K562 (cell line): ENCODE results near the gene ARRB2. TPM values are rescaled to one million over a fixed set of nuclear protein-coding genes. Genes with fewer than 3 reads are reported as not detected.

Experiments
- ATAC-seq: fragments of 200-7000 bp; cut with Tn5 transposase; 3 replicates; pipeline ENCODE4 v1.9.1; 2020; ENCODE audit warnings: moderate library complexity
- BruUV-seq: library from RNA; stranded (reverse); fragments of 400-500 nt; replicated peaks from 2 replicates; lab custom pipeline; 2021; lab: Mats Ljungman, UMichigan
- CTCF ChIA-PET: fragments of 300-600 bp; formaldehyde crosslinking; extraction: SDS; loops from one replicate; lab custom pipeline; 2021; ENCODE audit warnings: low intra/inter-chr PET ratio; lab: Yijun Ruan, JAX
- POLR2A ChIA-PET: fragments of 300-600, 350-650 bp; sonication (Branson Sonifier 250); formaldehyde crosslinking; extraction: SDS; loops from one replicate; lab custom pipeline; 2021; ENCODE audit warnings: antibody characterized with exemption, inconsistent platforms; lab: Yijun Ruan, JAX
- DNase-seq, 4 experiments: peaks; one replicate each; pipeline versions ENCODE4 v3.0.0 to v3.0.0-alpha.2; 2011 to 2018; ENCODE audit warnings: low spot score in 3 of 4, mixed read lengths in 3 of 4; ENCODE audit errors: extremely low read depth in 1 of 4
- FAIRE-seq: peaks from 2 replicates; lab custom pipeline; 2011; peaks lifted over from hg19 to GRCh38; lab: Jason Lieb, UNC
- H2AFZ ChIP-seq: 2 replicates; pipeline ENCODE4 v1.6.0; 2011; ENCODE audit warnings: low read depth, low read length, control low read depth, inconsistent platforms
- H3K27ac ChIP-seq: fragments of 200-600 bp; 3 replicates; pipeline ENCODE4 v1.8.0; 2011; ENCODE audit warnings: low read depth, mild to moderate bottlenecking, control low read depth, inconsistent platforms, low read length, moderate library complexity, mixed read lengths; ENCODE audit errors: extremely low read depth
- H3K27me3 ChIP-seq, 2 experiments: fragments of 300-600 bp in 1 of 2; 2 replicates in 1 of 2; 3 replicates in 1 of 2; pipeline versions ENCODE4 v1.6.0 to v1.8.0; 2011; ENCODE audit warnings: inconsistent platforms in 2 of 2, low read length in 2 of 2, mild to moderate bottlenecking in 1 of 2, mixed read lengths in 1 of 2, moderate library complexity in 1 of 2; ENCODE audit not compliant: control insufficient read depth in 2 of 2, insufficient read depth in 2 of 2
- H3K36me3 ChIP-seq: fragments of 300-600 bp; 3 replicates; pipeline ENCODE4 v1.8.0; 2011; ENCODE audit warnings: mild to moderate bottlenecking, low read length, inconsistent platforms; ENCODE audit not compliant: control insufficient read depth, insufficient read depth
- H3K4me1 ChIP-seq, 2 experiments: fragments of 200-600 bp in 1 of 2; replicated peaks in 1 of 2; 2 replicates in 1 of 2; 3 replicates in 1 of 2; pipeline versions ENCODE4 v1.5.1 to v1.8.0; 2011; ENCODE audit warnings: inconsistent platforms in 2 of 2, low read length in 2 of 2, mild to moderate bottlenecking in 1 of 2, mixed read lengths in 1 of 2, moderate library complexity in 1 of 2; ENCODE audit not compliant: control insufficient read depth in 2 of 2, insufficient read depth in 2 of 2
- H3K4me2 ChIP-seq: 2 replicates; pipeline ENCODE4 v1.6.1; 2011; ENCODE audit warnings: low read length, control low read depth, inconsistent platforms, mixed read lengths; ENCODE audit not compliant: insufficient read depth
- H3K4me3 ChIP-seq: fragments of 200-600 bp; sonication (generic), shearing (Covaris generic); 2 replicates; pipeline ENCODE4 v1.5.1; 2016; ENCODE audit warnings: control low read depth, inconsistent platforms
- H3K79me2 ChIP-seq: fragments of 200-600 bp; 3 replicates; pipeline ENCODE4 v1.8.0; 2011; ENCODE audit warnings: low read length, inconsistent platforms; ENCODE audit not compliant: control insufficient read depth, insufficient read depth
- H3K9ac ChIP-seq, 2 experiments: 2 replicates each; pipeline versions ENCODE4 v1.6.0 to v1.6.1; 2011; ENCODE audit warnings: low read depth in 2 of 2, low read length in 2 of 2, control low read depth in 1 of 2, inconsistent platforms in 1 of 2, mild to moderate bottlenecking in 1 of 2, mixed read lengths in 1 of 2; ENCODE audit not compliant: insufficient read depth in 1 of 2
- H3K9me1 ChIP-seq: one replicate; pipeline ENCODE4 v1.6.0; 2011; ENCODE audit warnings: inconsistent platforms, mild to moderate bottlenecking, low read length, moderate library complexity; ENCODE audit not compliant: control insufficient read depth, insufficient read depth
- H3K9me3 ChIP-seq: replicated peaks from 2 replicates; pipeline ENCODE4 v1.5.1; 2011; ENCODE audit warnings: low read depth, low read length, inconsistent platforms; ENCODE audit not compliant: control insufficient read depth, insufficient read depth
- H4K20me1 ChIP-seq: replicated peaks from 2 replicates; pipeline ENCODE4 v1.6.1; 2011; ENCODE audit warnings: low read length, inconsistent platforms, mixed read lengths; ENCODE audit not compliant: control insufficient read depth, insufficient read depth
- BRCA1 ChIP-seq, 2 experiments: fragments of 450-650 bp in 1 of 2; sonication (generic) in 1 of 2; formaldehyde crosslinking in 1 of 2; IDR thresholded peaks; 2 replicates each; pipeline versions ENCODE4 v1.5.0 to v1.6.1; 2017 to 2020; ENCODE audit warnings: mild to moderate bottlenecking in 1 of 2, missing genetic modification reagents in 1 of 2
- CBFB ChIP-seq: sonication (generic); formaldehyde crosslinking; IDR thresholded peaks from 2 replicates; pipeline ENCODE4 v1.4.0; 2020; ENCODE audit warnings: mild to moderate bottlenecking, missing genetic modification reagents
- CBX1 ChIP-seq: sonication (generic); IDR thresholded peaks from 2 replicates; pipeline ENCODE4 v1.6.1; 2016; ENCODE audit warnings: antibody characterized with exemption, low read depth, mild to moderate bottlenecking
- EZH2 ChIP-seq: IDR thresholded peaks from 2 replicates; pipeline ENCODE4 v1.6.1; 2012; ENCODE audit warnings: low read depth, mild to moderate bottlenecking, inconsistent platforms, low read length, borderline replicate concordance
- FOXM1 ChIP-seq, 2 experiments: fragments of 450-650 bp in 1 of 2; sonication (generic) in 1 of 2; formaldehyde crosslinking in 1 of 2; IDR thresholded peaks; 2 replicates each; pipeline versions ENCODE4 v1.6.1 to v1.9.0; 2017 to 2022; ENCODE audit warnings: low read depth in 2 of 2, mild to moderate bottlenecking in 2 of 2, missing genetic modification reagents in 1 of 2, moderate library complexity in 1 of 2
- KLF10 ChIP-seq: fragments of 250-450 bp; sonication (Bioruptor Pico); IDR thresholded peaks from 2 replicates; pipeline ENCODE4 v1.6.1; 2021; ENCODE audit warnings: matching md5 sums
- MYNN ChIP-seq, 2 experiments: sonication (generic); formaldehyde crosslinking in 1 of 2; IDR thresholded peaks; 2 replicates each; pipeline versions ENCODE4 v1.5.0 to v1.6.1; 2016 to 2020; ENCODE audit warnings: antibody characterized with exemption in 1 of 2, missing genetic modification reagents in 1 of 2
- NFYB ChIP-seq: IDR thresholded peaks from 2 replicates; pipeline ENCODE4 v1.6.1; 2011; ENCODE audit warnings: mild to moderate bottlenecking, moderate library complexity; ENCODE audit not compliant: insufficient read length; ENCODE audit errors: extremely low read depth
- RBFOX2 ChIP-seq: fragments of 200-400 bp; formaldehyde crosslinking; IDR thresholded peaks from 2 replicates; pipeline ENCODE4 v1.6.1; 2017; ENCODE audit warnings: low read depth, mild to moderate bottlenecking, low read length, moderate library complexity
- SIN3A ChIP-seq, 2 experiments: fragments of 150-350 bp in 1 of 2; IDR thresholded peaks; 2 replicates each; pipeline ENCODE4 v1.6.1; 2011 to 2016; ENCODE audit warnings: borderline replicate concordance in 2 of 2, low read depth in 2 of 2, low read length in 2 of 2, mild to moderate bottlenecking in 2 of 2, moderate library complexity in 2 of 2; ENCODE audit not compliant: control insufficient read depth in 1 of 2
- SMARCB1 ChIP-seq: IDR thresholded peaks from 2 replicates; pipeline ENCODE4 v1.6.1; 2011; ENCODE audit warnings: improper control_type of control experiment, low read depth; ENCODE audit not compliant: insufficient read length
- TCF7L2 ChIP-seq: fragments of 150-350 bp; IDR thresholded peaks from 2 replicates; pipeline ENCODE4 v1.6.1; 2016; ENCODE audit warnings: low read depth, mild to moderate bottlenecking, low read length, moderate library complexity
- TOE1 ChIP-seq, 2 experiments: fragments of 450-650 bp in 1 of 2; sonication (generic) in 1 of 2; formaldehyde crosslinking in 1 of 2; IDR thresholded peaks; 2 replicates each; pipeline versions ENCODE4 v1.7.1 to v1.8.0; 2016 to 2022; ENCODE audit warnings: borderline replicate concordance in 2 of 2, mild to moderate bottlenecking in 2 of 2, antibody characterized with exemption in 1 of 2, inconsistent platforms in 1 of 2, low read depth in 1 of 2, missing genetic modification reagents in 1 of 2, moderate library complexity in 1 of 2
- ZNF408 ChIP-seq: fragments of 250-450 bp; sonication (Bioruptor Pico); IDR thresholded peaks from 2 replicates; pipeline ENCODE4 v1.4.0; 2020; ENCODE audit warnings: low read depth, mild to moderate bottlenecking, moderate library complexity
- WGBS: fragments of 100-300 bp; shearing (Covaris generic); methylation state at CpG from one replicate; pipeline ENCODE4 v1.1.6; 2016; ENCODE audit warnings: low coverage, mixed read lengths; ENCODE audit not compliant: insufficient coverage; ENCODE audit errors: missing lambda C conversion rate; 5-methylcytosine and 5-hydroxymethylcytosine counted together
- in situ Hi-C: fragments of 300-500 bp; cut with MboI; formaldehyde crosslinking; loops from 4 replicates; pipeline ENCODE4 v1.15.0; 2018; ENCODE audit warnings: inconsistent platforms, mixed read lengths
- intact Hi-C: fragments of 100-400 bp; cut with micrococcal nuclease; formaldehyde crosslinking; loops from 2 replicates; pipeline ENCODE4 v1.14.2; 2022
- polyA plus RNA-seq, 8 experiments: library from polyadenylated mRNA; depleted of rRNA in 4 of 8; stranded (reverse) in 5 of 8; unstranded in 3 of 8; fragments of >200 nt; fragmentation: Nextera tagmentation in 2 of 8; fragmentation: Illumina TruSeq in 1 of 8; extraction: Ambion mirVana in 2 of 8; extraction: Trizol in 1 of 8; gene quantifications; 2 replicates each; pipeline versions ENCODE4 v1.2.1 to v1.2.3, GENCODE V29; 2011 to 2014; ENCODE audit warnings: inconsistent platforms in 1 of 8, missing spikeins in 1 of 8
- total RNA-seq, 7 experiments: library from RNA; depleted of rRNA in 6 of 7; stranded (reverse); fragments of >200 nt in 6 of 7; fragmentation: Illumina TruSeq in 2 of 7; extraction: Trizol in 2 of 7; gene quantifications; 2 replicates each; pipeline versions ENCODE4 v1.2.1 to v1.2.3, GENCODE V29; 2011 to 2021; ENCODE audit warnings: low replicate concordance in 1 of 7
- TF ChIP-seq, protein P1 (sequence below): fragments of 450-650 bp; IDR thresholded peaks from 2 replicates; pipeline ENCODE4 v1.6.1; 2016; ENCODE audit warnings: mild to moderate bottlenecking
- TF ChIP-seq, protein P2 (sequence below): fragments of 250-450 bp; sonication (Bioruptor Pico); IDR thresholded peaks from 2 replicates; pipeline ENCODE4 v1.8.0; 2021; ENCODE audit warnings: moderate library complexity, mild to moderate bottlenecking, inconsistent platforms

The ARRB2 gene
- total and polyA plus RNA-seq, 9 of the 15 experiments (the other 6 are each of a cell fraction or from before 2014, with no cell fraction given) = 0.79 to 15.3 (median 8.8) TPM

DNA sequence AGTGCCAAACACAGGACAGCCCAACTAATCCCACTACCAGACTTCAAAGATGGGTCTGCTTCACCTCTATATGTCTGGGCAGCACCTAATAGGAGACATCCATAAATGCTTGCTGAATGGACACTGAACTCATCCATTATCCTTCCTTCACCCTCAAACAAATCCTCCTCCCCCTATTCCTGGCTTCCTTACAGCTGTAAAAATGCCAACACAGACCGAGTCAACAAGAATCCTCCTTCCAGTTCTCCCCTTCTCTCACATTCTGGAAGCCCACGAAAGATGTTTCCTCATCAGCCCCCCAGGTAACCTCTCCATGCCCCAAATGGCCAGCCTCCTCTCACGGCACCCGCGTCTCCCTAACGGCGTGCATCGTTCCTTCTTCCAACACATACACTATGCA lies 18.7 kb upstream of the ARRB2 start:
- FAIRE-seq = no peak
- WGBS = 92% methylated on average over 8 of the region's 8 CpGs
- Histone ChIP-seq H3K4me1 (no peaks in the 10 kb centered on the region), H3K27ac (no peak overlapping the region), H3K9me1 (no peaks in the 10 kb centered on the region), H3K9ac (no peak overlapping the region), H2AFZ (no peak overlapping the region), H3K9me3 (no peaks in the 10 kb centered on the region), H3K4me2 (no peak overlapping the region), H3K27me3 (no peaks in the 10 kb centered on the region), H3K79me2 (peaks cover 31% of the 10 kb centered on the region), H3K36me3 (peaks cover 59% of the 10 kb centered on the region), H3K4me3 (no peak overlapping the region), H4K20me1 (no peaks in the 10 kb centered on the region)
- in situ Hi-C loops (no loop called here), intact Hi-C loops (loop anchor here (10.0 kb wide), 1 partner anchor 67 kb away; no protein-coding TSS in a partner anchor)
- ATAC-seq = no peak
- CTCF ChIA-PET = no interaction called here
- no peak for TF ChIP-seq SIN3A (IDR thresholded peaks at IDR 0.05; ENCODE audit: borderline replicate concordance in 2 of 2, control insufficient read depth in 1 of 2, low read depth in 2 of 2, low read length in 2 of 2)
- no peak for TF ChIP-seq RBFOX2
- TF ChIP-seq BRCA1 (IDR thresholded peaks at IDR 0.05) = no peak
- no peak for TF ChIP-seq BRCA1 (CRISPR knock-in tag; IDR thresholded peaks at IDR 0.05)
- no peak for TF ChIP-seq EZH2
- TF ChIP-seq TOE1 (IDR thresholded peaks at IDR 0.05; ENCODE audit: borderline replicate concordance) = no peak
- no peak for TF ChIP-seq TOE1 (CRISPR knock-in tag; IDR thresholded peaks at IDR 0.05; ENCODE audit: borderline replicate concordance, low read depth)
- TF ChIP-seq ZNF408 (CRISPR knock-in tag) = no peak
- TF ChIP-seq, protein P1, sequence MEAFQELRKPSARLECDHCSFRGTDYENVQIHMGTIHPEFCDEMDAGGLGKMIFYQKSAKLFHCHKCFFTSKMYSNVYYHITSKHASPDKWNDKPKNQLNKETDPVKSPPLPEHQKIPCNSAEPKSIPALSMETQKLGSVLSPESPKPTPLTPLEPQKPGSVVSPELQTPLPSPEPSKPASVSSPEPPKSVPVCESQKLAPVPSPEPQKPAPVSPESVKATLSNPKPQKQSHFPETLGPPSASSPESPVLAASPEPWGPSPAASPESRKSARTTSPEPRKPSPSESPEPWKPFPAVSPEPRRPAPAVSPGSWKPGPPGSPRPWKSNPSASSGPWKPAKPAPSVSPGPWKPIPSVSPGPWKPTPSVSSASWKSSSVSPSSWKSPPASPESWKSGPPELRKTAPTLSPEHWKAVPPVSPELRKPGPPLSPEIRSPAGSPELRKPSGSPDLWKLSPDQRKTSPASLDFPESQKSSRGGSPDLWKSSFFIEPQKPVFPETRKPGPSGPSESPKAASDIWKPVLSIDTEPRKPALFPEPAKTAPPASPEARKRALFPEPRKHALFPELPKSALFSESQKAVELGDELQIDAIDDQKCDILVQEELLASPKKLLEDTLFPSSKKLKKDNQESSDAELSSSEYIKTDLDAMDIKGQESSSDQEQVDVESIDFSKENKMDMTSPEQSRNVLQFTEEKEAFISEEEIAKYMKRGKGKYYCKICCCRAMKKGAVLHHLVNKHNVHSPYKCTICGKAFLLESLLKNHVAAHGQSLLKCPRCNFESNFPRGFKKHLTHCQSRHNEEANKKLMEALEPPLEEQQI = no peak
- no peak for TF ChIP-seq NFYB
- no peak for TF ChIP-seq FOXM1 (IDR thresholded peaks at IDR 0.05; ENCODE audit: low read depth)
- no peak for TF ChIP-seq FOXM1 (CRISPR knock-in tag; IDR thresholded peaks at IDR 0.05; ENCODE audit: low read depth)
- TF ChIP-seq TCF7L2 = no peak
- TF ChIP-seq, protein P2, sequence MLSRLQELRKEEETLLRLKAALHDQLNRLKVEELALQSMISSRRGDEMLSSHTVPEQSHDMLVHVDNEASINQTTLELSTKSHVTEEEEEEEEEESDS (CRISPR knock-in tag) = no peak
- no peak for TF ChIP-seq CBX1
- no peak for TF ChIP-seq CBFB
- TF ChIP-seq SMARCB1 = no peak
- TF ChIP-seq MYNN (IDR thresholded peaks at IDR 0.05) = no peak
- no peak for TF ChIP-seq MYNN (CRISPR knock-in tag; IDR thresholded peaks at IDR 0.05)
- no peak for TF ChIP-seq KLF10
- POLR2A ChIA-PET = interaction anchor here (1.0 kb wide), 1 partner anchor 9 kb away, joined by 3 read pairs; no protein-coding TSS in a partner anchor
- BruUV-seq = no TSS peak
- DNase-seq = no peak
